ENCODE data around the gene MND1.

DNA sequence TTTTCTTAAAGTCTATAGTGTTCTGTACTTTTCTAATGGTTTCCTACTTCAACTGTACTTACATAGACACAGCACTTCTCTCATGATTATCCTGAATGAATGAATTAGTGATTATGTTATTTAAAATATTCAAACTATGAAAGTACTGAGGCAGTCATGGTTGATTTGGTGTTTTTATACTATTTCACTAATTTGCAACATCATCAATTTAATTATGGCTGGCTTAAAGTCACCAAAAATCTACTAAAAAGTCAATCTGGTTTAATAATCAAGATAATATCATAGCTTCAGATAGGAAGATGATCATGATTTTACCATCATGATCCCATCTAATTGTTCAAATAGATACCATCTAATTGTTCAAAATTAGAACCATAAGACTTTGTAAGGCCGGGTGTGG, 104.8 kb downstream of the MND1 start:
- TF ChIP-seq EZH2phosphoT487 (IDR thresholded peaks at IDR 0.05; ENCODE audit: insufficient read depth, low read depth) (no peak), EZH2 (IDR thresholded peaks at IDR 0.05; ENCODE audit: insufficient read depth, poor library complexity, severe bottlenecking) (no peak)
